ENCODE data around the gene CCNYL1.
A peak's percentile ranks its signal among the peaks of the same experiment; 100 is the strongest.

- TF ChIP-seq USF2 (IDR thresholded peaks at IDR 0.05; ENCODE audit: borderline replicate concordance, low read depth, low read length): peak; percentile 92
- TF ChIP-seq GABPA (IDR thresholded peaks at IDR 0.05; ENCODE audit: low read depth): no peak; the same call in 1 of the 2 replicates
- TF ChIP-seq CTCF (IDR thresholded peaks at IDR 0.05): no peak
- TF ChIP-seq RAD21 (IDR thresholded peaks at IDR 0.05; ENCODE audit: low read length): 0 out of 2 replicates have a peak, but pooled peaks have one; percentile 2
- no peak for TF ChIP-seq MEF2A (IDR thresholded peaks at IDR 0.05; ENCODE audit: borderline replicate concordance, low read depth)
- TF ChIP-seq EP300 (IDR thresholded peaks at IDR 0.05; ENCODE audit: borderline replicate concordance in 1 of 2, low read depth in 1 of 2, low read length in 1 of 2): no peak
- TF ChIP-seq ELF1 (IDR thresholded peaks at IDR 0.05): no peak
- TF ChIP-seq REST (IDR thresholded peaks at IDR 0.05; ENCODE audit: low read depth, low read length): no peak
These were observed at the start of gene CCNYL1 for GRCh38 chr2:207710814-207711740.

All from SK-N-SH (cell line).